DMS153 treated with DMSO at 0.1 percent for 48 hours (cell line): ENCODE measurements around the gene PLXNC1.

Experiments
- DNase-seq: peaks from one replicate; lab custom pipeline; 2025; ENCODE audit not compliant: unreplicated experiment; lab: John Stamatoyannopoulos, UW

The PLXNC1 gene

GRCh38 chr12:94262228-94263010 is 114.0 kb downstream of the PLXNC1 start:
- DNase-seq, result peak; percentile 1

GRCh38 chr12:94263011-94263811 is 114.8 kb downstream of the PLXNC1 start:
- no peak for DNase-seq

- no peak for DNase-seq
Measured at GRCh38 chr12:94263905-94264561, 115.7 kb downstream of the PLXNC1 start.

- no peak for DNase-seq
Measured at GRCh38 chr12:94264736-94265485, 116.5 kb downstream of the PLXNC1 start.

- DNase-seq, result no peak
Measured at GRCh38 chr12:94265539-94265938, 117.2 kb downstream of the PLXNC1 start.

GRCh38 chr12:94265966-94266745 is 117.8 kb downstream of the PLXNC1 start:
- no peak for DNase-seq

- DNase-seq, result no peak
Measured at GRCh38 chr12:94266796-94267536, 118.6 kb downstream of the PLXNC1 start.

GRCh38 chr12:94267537-94267872 is 119.1 kb downstream of the PLXNC1 start:
- no peak for DNase-seq

- no peak for DNase-seq
Measured at GRCh38 chr12:94267921-94268471, 119.6 kb downstream of the PLXNC1 start.

GRCh38 chr12:94269316-94269999 is 121.1 kb downstream of the PLXNC1 start:
- DNase-seq, result no peak

GRCh38 chr12:94271351-94271750 is 123.0 kb downstream of the PLXNC1 start:
- no peak for DNase-seq

- DNase-seq, result no peak
Measured at GRCh38 chr12:94272280-94272679, 123.9 kb downstream of the PLXNC1 start.

GRCh38 chr12:94273272-94273671 is 124.9 kb downstream of the PLXNC1 start:
- no peak for DNase-seq

GRCh38 chr12:94276725-94277124 is 128.3 kb downstream of the PLXNC1 start:
- no peak for DNase-seq

GRCh38 chr12:94277426-94278000 is 129.1 kb downstream of the PLXNC1 start:
- no peak for DNase-seq

GRCh38 chr12:94280063-94280462 is 131.7 kb downstream of the PLXNC1 start:
- DNase-seq, result no peak

GRCh38 chr12:94282675-94283074 is 134.3 kb downstream of the PLXNC1 start:
- DNase-seq, result no peak

GRCh38 chr12:94284046-94284445 is 135.7 kb downstream of the PLXNC1 start:
- no peak for DNase-seq
